ENCODE data around the gene RPL10L. TPM values are rescaled to one million over a fixed set of nuclear protein-coding genes. Genes with fewer than 3 reads are reported as not detected.

The RPL10L gene
- total and polyA plus RNA-seq, 12 donors = not detected

DNA sequence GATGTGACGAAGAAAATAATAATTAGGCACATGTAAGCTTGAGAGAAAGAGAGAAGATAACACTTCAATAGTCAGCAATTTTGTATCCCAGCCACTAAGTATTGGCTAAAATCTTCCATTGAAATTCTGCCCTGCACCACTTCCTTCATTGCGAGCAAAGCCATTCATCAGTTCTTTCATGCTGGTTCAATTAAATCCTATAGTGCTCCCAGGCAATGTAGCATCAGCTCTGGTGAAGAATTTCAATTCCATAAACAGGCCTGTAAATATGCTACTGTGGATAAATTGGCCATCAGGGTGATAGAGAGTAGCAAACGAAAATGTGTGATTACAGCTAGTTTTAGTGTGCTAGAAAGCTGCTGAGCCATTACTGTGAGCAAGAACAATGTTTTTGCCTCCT is 24.7 kb downstream of the RPL10L start:
- no peaks in the 10 kb centered on the region for H3K4me1 ChIP-seq
- no peak overlapping the region for H3K27ac ChIP-seq
- no peaks in the 10 kb centered on the region for H3K9me3 ChIP-seq
- ATAC-seq (no peak), DNase-seq (no peak)
- intact Hi-C loops (cut with DNase I) = no loop called here
- H3K4me3 ChIP-seq = no peak overlapping the region
- 58 to 70% methylated on average over 3 of the region's 3 CpGs for WGBS, 2 donors
- no peaks in the 10 kb centered on the region for H3K36me3 ChIP-seq
- H3K27me3 ChIP-seq = no peaks in the 10 kb centered on the region
- TF ChIP-seq, protein P1, sequence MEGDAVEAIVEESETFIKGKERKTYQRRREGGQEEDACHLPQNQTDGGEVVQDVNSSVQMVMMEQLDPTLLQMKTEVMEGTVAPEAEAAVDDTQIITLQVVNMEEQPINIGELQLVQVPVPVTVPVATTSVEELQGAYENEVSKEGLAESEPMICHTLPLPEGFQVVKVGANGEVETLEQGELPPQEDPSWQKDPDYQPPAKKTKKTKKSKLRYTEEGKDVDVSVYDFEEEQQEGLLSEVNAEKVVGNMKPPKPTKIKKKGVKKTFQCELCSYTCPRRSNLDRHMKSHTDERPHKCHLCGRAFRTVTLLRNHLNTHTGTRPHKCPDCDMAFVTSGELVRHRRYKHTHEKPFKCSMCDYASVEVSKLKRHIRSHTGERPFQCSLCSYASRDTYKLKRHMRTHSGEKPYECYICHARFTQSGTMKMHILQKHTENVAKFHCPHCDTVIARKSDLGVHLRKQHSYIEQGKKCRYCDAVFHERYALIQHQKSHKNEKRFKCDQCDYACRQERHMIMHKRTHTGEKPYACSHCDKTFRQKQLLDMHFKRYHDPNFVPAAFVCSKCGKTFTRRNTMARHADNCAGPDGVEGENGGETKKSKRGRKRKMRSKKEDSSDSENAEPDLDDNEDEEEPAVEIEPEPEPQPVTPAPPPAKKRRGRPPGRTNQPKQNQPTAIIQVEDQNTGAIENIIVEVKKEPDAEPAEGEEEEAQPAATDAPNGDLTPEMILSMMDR (IDR thresholded peaks at IDR 0.05) = no peak
